K562 (cell line): ENCODE results near the gene DHX8. TPM values are rescaled to one million over a fixed set of nuclear protein-coding genes. Genes with fewer than 3 reads are reported as not detected.
A peak's percentile ranks its signal among the peaks of the same experiment; 100 is the strongest.

ENCODE experiments used
- ETV6 ChIP-seq, 3 experiments: fragments of 150-350 bp in 1 of 3; sonication (generic) in 1 of 3; formaldehyde crosslinking in 1 of 3; IDR thresholded peaks; 2 replicates each; pipeline versions ENCODE4 v1.6.1 to v1.8.0; 2014 to 2022; ENCODE audit warnings: borderline replicate concordance in 2 of 3, low read depth in 2 of 3, antibody characterized with exemption in 1 of 3, low read length in 1 of 3, mild to moderate bottlenecking in 1 of 3, missing genetic modification reagents in 1 of 3
- FOXJ3 ChIP-seq: sonication (generic); formaldehyde crosslinking; IDR thresholded peaks from 2 replicates; pipeline ENCODE4 v1.4.0; 2020; ENCODE audit warnings: mild to moderate bottlenecking, missing genetic modification reagents
- JUN ChIP-seq, 2 experiments: sonication (generic) in 1 of 2; formaldehyde crosslinking in 1 of 2; IDR thresholded peaks; 2 replicates each; pipeline versions ENCODE4 v1.6.1 to v1.8.0; 2012 to 2022; ENCODE audit warnings: borderline replicate concordance in 2 of 2, mild to moderate bottlenecking in 2 of 2, improper control_type of control experiment in 1 of 2, low read depth in 1 of 2, low read length in 1 of 2, missing genetic modification reagents in 1 of 2
- MBD2 ChIP-seq: sonication (generic); IDR thresholded peaks from 2 replicates; pipeline ENCODE4 v1.6.1; 2016; ENCODE audit warnings: low read depth, borderline replicate concordance
- RBM25 ChIP-seq: fragments of 200-400 bp; formaldehyde crosslinking; IDR thresholded peaks from 2 replicates; pipeline ENCODE4 v1.6.1; 2018; ENCODE audit warnings: low read length, low read depth, moderate library complexity; ENCODE audit not compliant: severe bottlenecking
- SMARCA4 ChIP-seq: fragments of 450-650 bp; IDR thresholded peaks from 2 replicates; pipeline ENCODE4 v1.6.1; 2016
- SNRNP70 ChIP-seq: fragments of 200-400 bp; formaldehyde crosslinking; optimal IDR thresholded peaks from 2 replicates; pipeline ENCODE3; 2017; ENCODE audit warnings: low read depth, low read length
- ZC3H11A ChIP-seq: IDR thresholded peaks from 2 replicates; pipeline ENCODE4 v1.6.1; 2012; ENCODE audit warnings: low read depth, low read length, improper control_type of control experiment
- polyA plus RNA-seq, 8 experiments: library from polyadenylated mRNA; depleted of rRNA in 4 of 8; stranded (reverse) in 5 of 8; unstranded in 3 of 8; fragments of >200 nt; fragmentation: Nextera tagmentation in 2 of 8; fragmentation: Illumina TruSeq in 1 of 8; extraction: Ambion mirVana in 2 of 8; extraction: Trizol in 1 of 8; gene quantifications; 2 replicates each; pipeline versions ENCODE4 v1.2.1 to v1.2.3, GENCODE V29; 2011 to 2014; ENCODE audit warnings: inconsistent platforms in 1 of 8, missing spikeins in 1 of 8
- total RNA-seq, 7 experiments: library from RNA; depleted of rRNA in 6 of 7; stranded (reverse); fragments of >200 nt in 6 of 7; fragmentation: Illumina TruSeq in 2 of 7; extraction: Trizol in 2 of 7; gene quantifications; 2 replicates each; pipeline versions ENCODE4 v1.2.1 to v1.2.3, GENCODE V29; 2011 to 2021; ENCODE audit warnings: low replicate concordance in 1 of 7
- TF ChIP-seq, protein P1 (sequence below): fragments of 200-600 bp; sonication (generic); IDR thresholded peaks from one replicate; pipeline ENCODE4 v1.6.1; 2012; ENCODE audit warnings: mild to moderate bottlenecking, low read depth, low read length, inconsistent platforms
- TF ChIP-seq, protein P2 (sequence below): fragments of 200-800 bp; sonication (Bioruptor generic); IDR thresholded peaks from 2 replicates; pipeline ENCODE4 v1.6.1; 2017; ENCODE audit warnings: missing genetic modification characterization, missing compliant biosample characterization
- TF ChIP-seq, protein P3 (sequence below): sonication (generic); formaldehyde crosslinking; IDR thresholded peaks from 2 replicates; pipeline ENCODE4 v1.8.1; 2023; ENCODE audit warnings: mild to moderate bottlenecking, missing genetic modification reagents

DHX8 gene
- total and polyA plus RNA-seq, 9 of the 15 experiments (the other 6 are each of a cell fraction or from before 2014, with no cell fraction given), result 16.7 to 42.5 (median 25.6) TPM

DNA sequence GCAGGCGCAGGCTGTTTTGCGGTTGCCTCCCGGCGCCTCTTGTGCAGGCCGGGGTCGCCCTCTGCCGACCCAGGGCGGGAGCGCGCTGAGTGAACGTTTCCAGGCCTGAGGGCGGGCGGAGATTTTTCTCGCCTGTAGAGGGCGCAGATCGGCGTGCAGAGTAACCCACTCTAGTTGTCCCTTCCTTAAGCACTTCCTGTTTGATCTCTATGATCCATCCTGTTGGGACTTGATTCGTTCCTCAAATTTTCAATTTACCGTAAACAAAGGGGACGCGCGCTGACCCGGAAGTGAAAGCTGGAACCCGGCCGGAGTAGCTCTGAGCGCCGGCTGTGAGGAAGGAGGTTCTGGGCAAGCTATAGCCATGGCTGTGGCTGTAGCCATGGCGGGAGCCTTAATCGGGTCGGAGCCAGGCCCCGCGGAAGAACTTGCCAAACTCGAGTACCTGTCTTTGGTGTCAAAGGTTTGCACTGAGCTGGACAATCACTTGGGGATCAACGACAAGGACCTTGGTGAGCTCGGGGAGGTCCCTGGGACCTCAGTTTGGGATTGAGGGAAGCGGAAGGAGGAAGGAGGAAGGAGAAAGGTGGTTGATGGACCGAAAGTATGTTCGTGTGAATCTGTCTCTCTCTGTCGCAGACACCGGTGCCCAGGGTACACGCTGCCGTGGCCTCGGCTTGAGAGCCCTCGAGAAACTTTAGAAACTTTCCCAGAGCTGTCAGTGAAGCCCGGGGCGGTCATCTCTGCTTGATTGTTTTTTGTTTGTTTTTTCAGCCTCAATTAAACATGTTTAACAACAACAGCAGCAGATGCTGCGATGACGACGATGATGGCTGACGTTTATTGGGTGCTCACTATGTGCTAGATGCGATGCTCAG is at the start of gene DHX8 (continued):
- TF ChIP-seq, protein P1, sequence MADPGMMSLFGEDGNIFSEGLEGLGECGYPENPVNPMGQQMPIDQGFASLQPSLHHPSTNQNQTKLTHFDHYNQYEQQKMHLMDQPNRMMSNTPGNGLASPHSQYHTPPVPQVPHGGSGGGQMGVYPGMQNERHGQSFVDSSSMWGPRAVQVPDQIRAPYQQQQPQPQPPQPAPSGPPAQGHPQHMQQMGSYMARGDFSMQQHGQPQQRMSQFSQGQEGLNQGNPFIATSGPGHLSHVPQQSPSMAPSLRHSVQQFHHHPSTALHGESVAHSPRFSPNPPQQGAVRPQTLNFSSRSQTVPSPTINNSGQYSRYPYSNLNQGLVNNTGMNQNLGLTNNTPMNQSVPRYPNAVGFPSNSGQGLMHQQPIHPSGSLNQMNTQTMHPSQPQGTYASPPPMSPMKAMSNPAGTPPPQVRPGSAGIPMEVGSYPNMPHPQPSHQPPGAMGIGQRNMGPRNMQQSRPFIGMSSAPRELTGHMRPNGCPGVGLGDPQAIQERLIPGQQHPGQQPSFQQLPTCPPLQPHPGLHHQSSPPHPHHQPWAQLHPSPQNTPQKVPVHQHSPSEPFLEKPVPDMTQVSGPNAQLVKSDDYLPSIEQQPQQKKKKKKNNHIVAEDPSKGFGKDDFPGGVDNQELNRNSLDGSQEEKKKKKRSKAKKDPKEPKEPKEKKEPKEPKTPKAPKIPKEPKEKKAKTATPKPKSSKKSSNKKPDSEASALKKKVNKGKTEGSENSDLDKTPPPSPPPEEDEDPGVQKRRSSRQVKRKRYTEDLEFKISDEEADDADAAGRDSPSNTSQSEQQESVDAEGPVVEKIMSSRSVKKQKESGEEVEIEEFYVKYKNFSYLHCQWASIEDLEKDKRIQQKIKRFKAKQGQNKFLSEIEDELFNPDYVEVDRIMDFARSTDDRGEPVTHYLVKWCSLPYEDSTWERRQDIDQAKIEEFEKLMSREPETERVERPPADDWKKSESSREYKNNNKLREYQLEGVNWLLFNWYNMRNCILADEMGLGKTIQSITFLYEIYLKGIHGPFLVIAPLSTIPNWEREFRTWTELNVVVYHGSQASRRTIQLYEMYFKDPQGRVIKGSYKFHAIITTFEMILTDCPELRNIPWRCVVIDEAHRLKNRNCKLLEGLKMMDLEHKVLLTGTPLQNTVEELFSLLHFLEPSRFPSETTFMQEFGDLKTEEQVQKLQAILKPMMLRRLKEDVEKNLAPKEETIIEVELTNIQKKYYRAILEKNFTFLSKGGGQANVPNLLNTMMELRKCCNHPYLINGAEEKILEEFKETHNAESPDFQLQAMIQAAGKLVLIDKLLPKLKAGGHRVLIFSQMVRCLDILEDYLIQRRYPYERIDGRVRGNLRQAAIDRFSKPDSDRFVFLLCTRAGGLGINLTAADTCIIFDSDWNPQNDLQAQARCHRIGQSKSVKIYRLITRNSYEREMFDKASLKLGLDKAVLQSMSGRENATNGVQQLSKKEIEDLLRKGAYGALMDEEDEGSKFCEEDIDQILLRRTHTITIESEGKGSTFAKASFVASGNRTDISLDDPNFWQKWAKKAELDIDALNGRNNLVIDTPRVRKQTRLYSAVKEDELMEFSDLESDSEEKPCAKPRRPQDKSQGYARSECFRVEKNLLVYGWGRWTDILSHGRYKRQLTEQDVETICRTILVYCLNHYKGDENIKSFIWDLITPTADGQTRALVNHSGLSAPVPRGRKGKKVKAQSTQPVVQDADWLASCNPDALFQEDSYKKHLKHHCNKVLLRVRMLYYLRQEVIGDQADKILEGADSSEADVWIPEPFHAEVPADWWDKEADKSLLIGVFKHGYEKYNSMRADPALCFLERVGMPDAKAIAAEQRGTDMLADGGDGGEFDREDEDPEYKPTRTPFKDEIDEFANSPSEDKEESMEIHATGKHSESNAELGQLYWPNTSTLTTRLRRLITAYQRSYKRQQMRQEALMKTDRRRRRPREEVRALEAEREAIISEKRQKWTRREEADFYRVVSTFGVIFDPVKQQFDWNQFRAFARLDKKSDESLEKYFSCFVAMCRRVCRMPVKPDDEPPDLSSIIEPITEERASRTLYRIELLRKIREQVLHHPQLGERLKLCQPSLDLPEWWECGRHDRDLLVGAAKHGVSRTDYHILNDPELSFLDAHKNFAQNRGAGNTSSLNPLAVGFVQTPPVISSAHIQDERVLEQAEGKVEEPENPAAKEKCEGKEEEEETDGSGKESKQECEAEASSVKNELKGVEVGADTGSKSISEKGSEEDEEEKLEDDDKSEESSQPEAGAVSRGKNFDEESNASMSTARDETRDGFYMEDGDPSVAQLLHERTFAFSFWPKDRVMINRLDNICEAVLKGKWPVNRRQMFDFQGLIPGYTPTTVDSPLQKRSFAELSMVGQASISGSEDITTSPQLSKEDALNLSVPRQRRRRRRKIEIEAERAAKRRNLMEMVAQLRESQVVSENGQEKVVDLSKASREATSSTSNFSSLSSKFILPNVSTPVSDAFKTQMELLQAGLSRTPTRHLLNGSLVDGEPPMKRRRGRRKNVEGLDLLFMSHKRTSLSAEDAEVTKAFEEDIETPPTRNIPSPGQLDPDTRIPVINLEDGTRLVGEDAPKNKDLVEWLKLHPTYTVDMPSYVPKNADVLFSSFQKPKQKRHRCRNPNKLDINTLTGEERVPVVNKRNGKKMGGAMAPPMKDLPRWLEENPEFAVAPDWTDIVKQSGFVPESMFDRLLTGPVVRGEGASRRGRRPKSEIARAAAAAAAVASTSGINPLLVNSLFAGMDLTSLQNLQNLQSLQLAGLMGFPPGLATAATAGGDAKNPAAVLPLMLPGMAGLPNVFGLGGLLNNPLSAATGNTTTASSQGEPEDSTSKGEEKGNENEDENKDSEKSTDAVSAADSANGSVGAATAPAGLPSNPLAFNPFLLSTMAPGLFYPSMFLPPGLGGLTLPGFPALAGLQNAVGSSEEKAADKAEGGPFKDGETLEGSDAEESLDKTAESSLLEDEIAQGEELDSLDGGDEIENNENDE, result no peak
- TF ChIP-seq SNRNP70 (no peak), SMARCA4 (no peak), RBM25 (no peak), FOXJ3 (no peak), MBD2 (peak; percentile 77), ZC3H11A (peak; percentile 47; the same call in 1 of the 2 replicates), ETV6 (IDR thresholded peaks at IDR 0.05; ENCODE audit: borderline replicate concordance in 1 of 2, low read depth in 2 of 2, low read length in 1 of 2) (peak; percentile 50 to 67; a peak in 2 of 4 replicates), ETV6 (CRISPR knock-in tag; IDR thresholded peaks at IDR 0.05; ENCODE audit: borderline replicate concordance) (no peak), JUN (IDR thresholded peaks at IDR 0.05; ENCODE audit: borderline replicate concordance, low read depth, low read length) (peak; percentile 58; the same call in 1 of the 2 replicates), JUN (CRISPR knock-in tag; IDR thresholded peaks at IDR 0.05; ENCODE audit: borderline replicate concordance) (no peak)
- TF ChIP-seq, protein P2, sequence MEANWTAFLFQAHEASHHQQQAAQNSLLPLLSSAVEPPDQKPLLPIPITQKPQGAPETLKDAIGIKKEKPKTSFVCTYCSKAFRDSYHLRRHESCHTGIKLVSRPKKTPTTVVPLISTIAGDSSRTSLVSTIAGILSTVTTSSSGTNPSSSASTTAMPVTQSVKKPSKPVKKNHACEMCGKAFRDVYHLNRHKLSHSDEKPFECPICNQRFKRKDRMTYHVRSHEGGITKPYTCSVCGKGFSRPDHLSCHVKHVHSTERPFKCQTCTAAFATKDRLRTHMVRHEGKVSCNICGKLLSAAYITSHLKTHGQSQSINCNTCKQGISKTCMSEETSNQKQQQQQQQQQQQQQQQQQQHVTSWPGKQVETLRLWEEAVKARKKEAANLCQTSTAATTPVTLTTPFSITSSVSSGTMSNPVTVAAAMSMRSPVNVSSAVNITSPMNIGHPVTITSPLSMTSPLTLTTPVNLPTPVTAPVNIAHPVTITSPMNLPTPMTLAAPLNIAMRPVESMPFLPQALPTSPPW (CRISPR knock-in tag), result peak; percentile 52; the same call in 1 of the 2 replicates
- TF ChIP-seq, protein P3, sequence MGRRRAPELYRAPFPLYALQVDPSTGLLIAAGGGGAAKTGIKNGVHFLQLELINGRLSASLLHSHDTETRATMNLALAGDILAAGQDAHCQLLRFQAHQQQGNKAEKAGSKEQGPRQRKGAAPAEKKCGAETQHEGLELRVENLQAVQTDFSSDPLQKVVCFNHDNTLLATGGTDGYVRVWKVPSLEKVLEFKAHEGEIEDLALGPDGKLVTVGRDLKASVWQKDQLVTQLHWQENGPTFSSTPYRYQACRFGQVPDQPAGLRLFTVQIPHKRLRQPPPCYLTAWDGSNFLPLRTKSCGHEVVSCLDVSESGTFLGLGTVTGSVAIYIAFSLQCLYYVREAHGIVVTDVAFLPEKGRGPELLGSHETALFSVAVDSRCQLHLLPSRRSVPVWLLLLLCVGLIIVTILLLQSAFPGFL (CRISPR knock-in tag), result peak; percentile 91; the same call in 1 of the 2 replicates
